SK-N-SH (cell line): ENCODE measurements around the gene DDC. TPM values are rescaled to one million over a fixed set of nuclear protein-coding genes. Genes with fewer than 3 reads are reported as not detected.

Experiments
- CTCF ChIA-PET: fragments of 300-600, 350-600 bp; formaldehyde crosslinking; extraction: SDS; loops from one replicate; lab custom pipeline; 2021; lab: Yijun Ruan, JAX
- POLR2A ChIA-PET: fragments of 350-600 bp; sonication (Branson Sonifier 250); formaldehyde crosslinking; extraction: SDS; loops from one replicate; lab custom pipeline; 2020; ENCODE audit warnings: antibody characterized with exemption, inconsistent platforms; lab: Yijun Ruan, JAX
- DNase-seq: peaks from one replicate; pipeline ENCODE4 v3.0.0; 2012
- H2AFZ ChIP-seq: fragments of 200-600 bp; sonication (generic); 2 replicates; pipeline ENCODE4 v1.8.1; 2016; ENCODE audit warnings: antibody characterized with exemption, mild to moderate bottlenecking, low read depth
- H3F3A ChIP-seq: fragments of 200-600 bp; sonication (generic); replicated peaks from 2 replicates; pipeline ENCODE3; 2016; ENCODE audit warnings: antibody characterized with exemption, mild to moderate bottlenecking; ENCODE audit not compliant: insufficient read depth
- H3K27ac ChIP-seq, 2 experiments: fragments of 200-500 bp in 1 of 2; fragments of 200-600 bp in 1 of 2; sonication (Bioruptor generic) in 1 of 2; sonication (generic), shearing (Covaris generic) in 1 of 2; 2 replicates each; pipeline versions ENCODE4 v1.5.1 to v1.6.1; 2014 to 2016; ENCODE audit warnings: low read depth in 2 of 2, inconsistent platforms in 1 of 2, low read length in 1 of 2, mild to moderate bottlenecking in 1 of 2, mixed read lengths in 1 of 2
- H3K27me3 ChIP-seq: fragments of 200-600 bp; sonication (generic), shearing (Covaris generic); 2 replicates; pipeline ENCODE4 v1.6.1; 2016; ENCODE audit warnings: mixed run types; ENCODE audit not compliant: insufficient read depth
- H3K36me3 ChIP-seq, 2 experiments: fragments of 200-500 bp in 1 of 2; fragments of 200-600 bp in 1 of 2; sonication (Bioruptor generic) in 1 of 2; sonication (generic) in 1 of 2; replicated peaks in 1 of 2; 2 replicates each; pipeline versions ENCODE3 to v1.5.1; 2014 to 2016; ENCODE audit warnings: low read length in 1 of 2, mild to moderate bottlenecking in 1 of 2; ENCODE audit not compliant: insufficient read depth in 2 of 2, control insufficient read depth in 1 of 2
- H3K4me1 ChIP-seq, 2 experiments: fragments of 200-500 bp in 1 of 2; fragments of 200-600 bp in 1 of 2; sonication (Bioruptor generic) in 1 of 2; sonication (generic), shearing (Covaris generic) in 1 of 2; 2 replicates each; pipeline versions ENCODE4 v1.5.1 to v1.6.1; 2014 to 2016; ENCODE audit warnings: low read depth in 1 of 2, low read length in 1 of 2, mixed run types in 1 of 2; ENCODE audit not compliant: insufficient read depth in 2 of 2, control insufficient read depth in 1 of 2
- H3K4me2 ChIP-seq: fragments of 200-600 bp; sonication (generic), shearing (Covaris generic); 2 replicates; pipeline ENCODE4 v1.6.1; 2017; ENCODE audit warnings: mixed run types
- H3K4me3 ChIP-seq, 2 experiments: fragments of 200-500 bp in 1 of 2; fragments of 200-600 bp in 1 of 2; sonication (Bioruptor generic) in 1 of 2; sonication (generic), shearing (Covaris generic) in 1 of 2; 2 replicates each; pipeline versions ENCODE4 v1.5.1 to v1.8.1; 2014 to 2016; ENCODE audit warnings: low read depth in 2 of 2, inconsistent platforms in 1 of 2, low read length in 1 of 2, mild to moderate bottlenecking in 1 of 2, mixed read lengths in 1 of 2, moderate library complexity in 1 of 2
- H3K79me2 ChIP-seq: fragments of 200-600 bp; sonication (generic); 2 replicates; pipeline ENCODE4 v1.8.1; 2017; ENCODE audit warnings: mild to moderate bottlenecking; ENCODE audit not compliant: insufficient read depth
- H3K9ac ChIP-seq: fragments of 200-600 bp; sonication (generic); 2 replicates; pipeline ENCODE4 v1.6.1; 2017; ENCODE audit warnings: mixed run types
- H3K9me2 ChIP-seq: fragments of 200-600 bp; sonication (generic); 2 replicates; pipeline ENCODE4 v1.6.1; 2017; ENCODE audit warnings: mixed run types
- H3K9me3 ChIP-seq: fragments of 200-600 bp; sonication (generic); 2 replicates; pipeline ENCODE4 v1.6.1; 2017; ENCODE audit warnings: mixed run types, mild to moderate bottlenecking, moderate library complexity
- H4K20me1 ChIP-seq: fragments of 200-600 bp; sonication (generic); 2 replicates; pipeline ENCODE4 v1.6.1; 2017; ENCODE audit warnings: mild to moderate bottlenecking, mixed run types; ENCODE audit not compliant: insufficient read depth
- CHD2 ChIP-seq: fragments of 150-350 bp; IDR thresholded peaks from 2 replicates; pipeline ENCODE4 v1.6.1; 2018; ENCODE audit warnings: low read length; ENCODE audit not compliant: partially characterized antibody
- ELF1 ChIP-seq: IDR thresholded peaks from 2 replicates; pipeline ENCODE4 v1.4.0; 2012
- EZH2phosphoT487 ChIP-seq: fragments of 200-600 bp; sonication (generic); IDR thresholded peaks from 2 replicates; pipeline ENCODE4 v1.6.1; 2017; ENCODE audit warnings: low read depth, mixed run types, mild to moderate bottlenecking, antibody characterized with exemption, moderate library complexity, borderline replicate concordance
- FOSL2 ChIP-seq: IDR thresholded peaks from 2 replicates; pipeline ENCODE4 v1.4.0; 2012; ENCODE audit warnings: low read depth, mild to moderate bottlenecking, moderate library complexity, borderline replicate concordance
- GABPA ChIP-seq: IDR thresholded peaks from 2 replicates; pipeline ENCODE4 v1.4.0; 2012; ENCODE audit warnings: low read depth, mild to moderate bottlenecking
- GATA2 ChIP-seq: sonication (generic); formaldehyde crosslinking; IDR thresholded peaks from 2 replicates; pipeline ENCODE4 v1.5.0; 2020; ENCODE audit warnings: mild to moderate bottlenecking, missing genetic modification reagents
- JUND ChIP-seq: IDR thresholded peaks from 2 replicates; pipeline ENCODE4 v1.4.0; 2012
- MXI1 ChIP-seq: IDR thresholded peaks from 2 replicates; pipeline ENCODE4 v1.6.1; 2012; ENCODE audit warnings: mild to moderate bottlenecking, low read depth, low read length, improper control_type of control experiment
- NFIC ChIP-seq: IDR thresholded peaks from 2 replicates; pipeline ENCODE4 v1.4.0; 2012; ENCODE audit warnings: borderline replicate concordance
- POLR2AphosphoS5 ChIP-seq: IDR thresholded peaks from 2 replicates; pipeline ENCODE4 v1.6.1; 2012; ENCODE audit warnings: low read depth, low read length
- RAD21 ChIP-seq: IDR thresholded peaks from 2 replicates; pipeline ENCODE4 v1.6.1; 2012; ENCODE audit warnings: mild to moderate bottlenecking, low read length
- SIN3A ChIP-seq: IDR thresholded peaks from 2 replicates; pipeline ENCODE4 v1.6.1; 2012; ENCODE audit warnings: low read depth, mild to moderate bottlenecking, low read length, moderate library complexity, borderline replicate concordance
- SMC3 ChIP-seq: IDR thresholded peaks from 2 replicates; pipeline ENCODE4 v1.6.1; 2012; ENCODE audit warnings: low read depth, low read length, improper control_type of control experiment
- TAF1 ChIP-seq: IDR thresholded peaks from 2 replicates; pipeline ENCODE4 v1.6.1; 2012; ENCODE audit warnings: low read depth, mild to moderate bottlenecking, low read length, moderate library complexity, borderline replicate concordance
- TEAD4 ChIP-seq: IDR thresholded peaks from 2 replicates; pipeline ENCODE4 v1.4.0; 2012; ENCODE audit warnings: mild to moderate bottlenecking, borderline replicate concordance; ENCODE audit not compliant: insufficient read depth
- WGBS: methylation state at CpG from one replicate; pipeline ENCODE4 v1.1.6; 2017; ENCODE audit warnings: low lambda C conversion rate; 5-methylcytosine and 5-hydroxymethylcytosine counted together
- polyA plus RNA-seq, 3 experiments: library from polyadenylated mRNA; depleted of rRNA; stranded (reverse); fragments of >200 nt; gene quantifications; 2 replicates each; pipeline ENCODE4 v1.2.3, GENCODE V29; 2012
- TF ChIP-seq, protein P1 (sequence below): IDR thresholded peaks from 2 replicates; pipeline ENCODE4; 2012
- TF ChIP-seq, protein P2 (sequence below): IDR thresholded peaks from 2 replicates; pipeline ENCODE4 v1.4.0; 2012; ENCODE audit warnings: low read depth, borderline replicate concordance
- TF ChIP-seq, protein P3 (sequence below): fragments of 200-600 bp; sonication (generic); IDR thresholded peaks from 2 replicates; pipeline ENCODE4 v1.6.1; 2017; ENCODE audit warnings: antibody characterized with exemption, mild to moderate bottlenecking, moderate library complexity
- TF ChIP-seq, protein P4 (sequence below): IDR thresholded peaks from 2 replicates; pipeline ENCODE4 v1.4.0; 2012; ENCODE audit warnings: low read depth
- TF ChIP-seq, protein P5 (sequence below): IDR thresholded peaks from 2 replicates; pipeline ENCODE4 v1.4.0; 2012; ENCODE audit warnings: low read depth, borderline replicate concordance

The DDC gene
- polyA plus RNA-seq, 1 of the 3 experiments (the other 2 are of a cell fraction) = 1.8 TPM

DNA sequence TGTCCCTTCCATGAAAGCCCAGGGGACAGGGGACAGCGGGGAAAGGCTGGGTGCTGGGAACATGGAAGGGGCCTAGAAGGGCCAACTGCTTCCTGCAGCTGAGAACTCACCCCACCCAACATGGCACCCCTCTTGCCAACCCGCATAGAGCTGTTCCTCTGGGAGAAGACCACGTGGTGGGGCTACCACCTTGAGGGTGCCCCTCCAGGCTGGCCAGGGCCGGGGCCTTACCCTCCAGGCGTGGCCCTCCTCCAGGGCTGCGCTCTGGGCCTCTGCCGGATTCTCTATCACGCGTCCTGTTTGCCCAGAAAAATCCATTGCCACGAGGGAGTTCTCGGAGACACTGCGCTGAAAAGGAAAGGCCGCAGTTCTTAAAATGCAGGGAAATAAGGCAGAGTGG lies 39.9 kb upstream of the DDC start:
- H2AFZ ChIP-seq = no peak overlapping the region
- no peaks in the 10 kb centered on the region for H3K9me3 ChIP-seq
- H3K79me2 ChIP-seq = no peaks in the 10 kb centered on the region
- DNase-seq = no peak
- H3K9me2 ChIP-seq = no peaks in the 10 kb centered on the region
- H4K20me1 ChIP-seq = peaks cover under 1% of the 10 kb centered on the region; the same call in 1 of the 2 replicates
- H3K27ac ChIP-seq = no peak overlapping the region
- H3K4me2 ChIP-seq = no peak overlapping the region
- no peak for TF ChIP-seq FOSL2
- no peak for TF ChIP-seq TEAD4
- TF ChIP-seq TAF1 = no peak
- no peak for TF ChIP-seq SIN3A
- TF ChIP-seq, protein P1, sequence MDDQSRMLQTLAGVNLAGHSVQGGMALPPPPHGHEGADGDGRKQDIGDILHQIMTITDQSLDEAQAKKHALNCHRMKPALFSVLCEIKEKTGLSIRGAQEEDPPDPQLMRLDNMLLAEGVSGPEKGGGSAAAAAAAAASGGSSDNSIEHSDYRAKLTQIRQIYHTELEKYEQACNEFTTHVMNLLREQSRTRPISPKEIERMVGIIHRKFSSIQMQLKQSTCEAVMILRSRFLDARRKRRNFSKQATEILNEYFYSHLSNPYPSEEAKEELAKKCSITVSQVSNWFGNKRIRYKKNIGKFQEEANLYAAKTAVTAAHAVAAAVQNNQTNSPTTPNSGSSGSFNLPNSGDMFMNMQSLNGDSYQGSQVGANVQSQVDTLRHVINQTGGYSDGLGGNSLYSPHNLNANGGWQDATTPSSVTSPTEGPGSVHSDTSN = no peak
- no peak for TF ChIP-seq NFIC
- TF ChIP-seq RAD21 = no peak
- TF ChIP-seq, protein P2, sequence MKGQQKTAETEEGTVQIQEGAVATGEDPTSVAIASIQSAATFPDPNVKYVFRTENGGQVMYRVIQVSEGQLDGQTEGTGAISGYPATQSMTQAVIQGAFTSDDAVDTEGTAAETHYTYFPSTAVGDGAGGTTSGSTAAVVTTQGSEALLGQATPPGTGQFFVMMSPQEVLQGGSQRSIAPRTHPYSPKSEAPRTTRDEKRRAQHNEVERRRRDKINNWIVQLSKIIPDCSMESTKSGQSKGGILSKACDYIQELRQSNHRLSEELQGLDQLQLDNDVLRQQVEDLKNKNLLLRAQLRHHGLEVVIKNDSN = no peak
- TF ChIP-seq, protein P3, sequence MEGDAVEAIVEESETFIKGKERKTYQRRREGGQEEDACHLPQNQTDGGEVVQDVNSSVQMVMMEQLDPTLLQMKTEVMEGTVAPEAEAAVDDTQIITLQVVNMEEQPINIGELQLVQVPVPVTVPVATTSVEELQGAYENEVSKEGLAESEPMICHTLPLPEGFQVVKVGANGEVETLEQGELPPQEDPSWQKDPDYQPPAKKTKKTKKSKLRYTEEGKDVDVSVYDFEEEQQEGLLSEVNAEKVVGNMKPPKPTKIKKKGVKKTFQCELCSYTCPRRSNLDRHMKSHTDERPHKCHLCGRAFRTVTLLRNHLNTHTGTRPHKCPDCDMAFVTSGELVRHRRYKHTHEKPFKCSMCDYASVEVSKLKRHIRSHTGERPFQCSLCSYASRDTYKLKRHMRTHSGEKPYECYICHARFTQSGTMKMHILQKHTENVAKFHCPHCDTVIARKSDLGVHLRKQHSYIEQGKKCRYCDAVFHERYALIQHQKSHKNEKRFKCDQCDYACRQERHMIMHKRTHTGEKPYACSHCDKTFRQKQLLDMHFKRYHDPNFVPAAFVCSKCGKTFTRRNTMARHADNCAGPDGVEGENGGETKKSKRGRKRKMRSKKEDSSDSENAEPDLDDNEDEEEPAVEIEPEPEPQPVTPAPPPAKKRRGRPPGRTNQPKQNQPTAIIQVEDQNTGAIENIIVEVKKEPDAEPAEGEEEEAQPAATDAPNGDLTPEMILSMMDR = no peak
- TF ChIP-seq POLR2AphosphoS5 = no peak
- TF ChIP-seq GATA2 (CRISPR knock-in tag) = no peak
- no peak for TF ChIP-seq ELF1
- TF ChIP-seq GABPA = no peak
- TF ChIP-seq, protein P4, sequence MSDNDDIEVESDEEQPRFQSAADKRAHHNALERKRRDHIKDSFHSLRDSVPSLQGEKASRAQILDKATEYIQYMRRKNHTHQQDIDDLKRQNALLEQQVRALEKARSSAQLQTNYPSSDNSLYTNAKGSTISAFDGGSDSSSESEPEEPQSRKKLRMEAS = no peak
- TF ChIP-seq EZH2phosphoT487 = no peak
- no peak for TF ChIP-seq MXI1
- TF ChIP-seq, protein P5, sequence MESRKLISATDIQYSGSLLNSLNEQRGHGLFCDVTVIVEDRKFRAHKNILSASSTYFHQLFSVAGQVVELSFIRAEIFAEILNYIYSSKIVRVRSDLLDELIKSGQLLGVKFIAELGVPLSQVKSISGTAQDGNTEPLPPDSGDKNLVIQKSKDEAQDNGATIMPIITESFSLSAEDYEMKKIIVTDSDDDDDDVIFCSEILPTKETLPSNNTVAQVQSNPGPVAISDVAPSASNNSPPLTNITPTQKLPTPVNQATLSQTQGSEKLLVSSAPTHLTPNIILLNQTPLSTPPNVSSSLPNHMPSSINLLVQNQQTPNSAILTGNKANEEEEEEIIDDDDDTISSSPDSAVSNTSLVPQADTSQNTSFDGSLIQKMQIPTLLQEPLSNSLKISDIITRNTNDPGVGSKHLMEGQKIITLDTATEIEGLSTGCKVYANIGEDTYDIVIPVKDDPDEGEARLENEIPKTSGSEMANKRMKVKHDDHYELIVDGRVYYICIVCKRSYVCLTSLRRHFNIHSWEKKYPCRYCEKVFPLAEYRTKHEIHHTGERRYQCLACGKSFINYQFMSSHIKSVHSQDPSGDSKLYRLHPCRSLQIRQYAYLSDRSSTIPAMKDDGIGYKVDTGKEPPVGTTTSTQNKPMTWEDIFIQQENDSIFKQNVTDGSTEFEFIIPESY = no peak
- no peak for TF ChIP-seq SMC3
- TF ChIP-seq CHD2 = no peak
- no peak for TF ChIP-seq JUND
- H3K36me3 ChIP-seq = peaks cover 12 to 52% of the 10 kb centered on the region in 2 experiments
- POLR2A ChIA-PET = no interaction called here
- no peaks in the 10 kb centered on the region for H3F3A ChIP-seq
- peaks cover 0 to 9% of the 10 kb centered on the region in 2 experiments; a peak in 1 of 4 replicates for H3K4me1 ChIP-seq
- no peak overlapping the region for H3K4me3 ChIP-seq
- no peak overlapping the region for H3K9ac ChIP-seq
- 78% methylated on average over 11 of the region's 13 CpGs for WGBS
- H3K27me3 ChIP-seq = no peaks in the 10 kb centered on the region
- CTCF ChIA-PET = no interaction called here
